Activated T-cell treated with anti-CD3 and anti-CD28 coated beads, Interleukin-2, amount 50 U/mL, for 4 hours (primary cell): ENCODE results near the gene IQSEC2. TPM values are rescaled to one million over a fixed set of nuclear protein-coding genes. Genes with fewer than 3 reads are reported as not detected.

Source experiments
- ATAC-seq, 2 donors: fragments of 200-7000 bp; cut with Tn5 transposase; one replicate each; pipeline ENCODE4 v1.10.0; 2021
- DNase-seq: peaks from one replicate; pipeline ENCODE4 v3.0.0-alpha.2; 2020
- H3K27me3 Mint-ChIP-seq: one replicate; pipeline ENCODE4 v1.8.0; 2021; ENCODE audit warnings: low read depth, mixed read lengths
- H3K36me3 Mint-ChIP-seq: one replicate; pipeline ENCODE4 v1.8.0; 2022; ENCODE audit warnings: mixed read lengths; ENCODE audit not compliant: insufficient read depth
- H3K4me1 Mint-ChIP-seq: one replicate; pipeline ENCODE4 v1.8.0; 2021; ENCODE audit warnings: low read depth, mixed read lengths
- H3K4me3 Mint-ChIP-seq: one replicate; pipeline ENCODE4 v1.8.0; 2021; ENCODE audit warnings: mild to moderate bottlenecking, moderate library complexity, mixed read lengths
- H3K9me3 Mint-ChIP-seq: one replicate; pipeline ENCODE4 v1.8.0; 2021; ENCODE audit warnings: mixed read lengths
- total RNA-seq, 3 donors: library from RNA; stranded (reverse); gene quantifications; one replicate each; pipeline ENCODE4 v1.2.1, GENCODE V29; 2021

The IQSEC2 gene
- total RNA-seq, 3 donors from 2014 or later = 0.43 to 1.2 (median 0.46) TPM

DNA sequence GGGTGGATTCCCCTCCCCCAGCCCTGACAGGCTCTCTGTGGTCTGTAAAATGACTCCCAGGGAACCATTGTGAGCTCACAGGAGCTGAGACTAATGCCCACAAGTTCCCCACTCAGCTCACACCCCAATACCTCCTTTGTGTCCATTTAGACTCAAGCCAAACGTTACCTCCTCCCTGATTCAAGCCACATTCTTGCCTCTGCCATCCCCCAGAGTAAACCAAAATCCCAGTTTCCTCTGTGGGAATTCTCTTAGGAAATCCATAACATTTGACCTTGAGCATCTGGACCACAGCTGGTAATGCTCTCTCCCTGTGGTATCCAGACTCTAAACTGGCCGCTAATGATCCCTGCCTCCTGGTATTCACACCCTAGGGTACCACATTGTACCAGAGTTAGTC is 30.1 kb downstream of the IQSEC2 start:
- H3K9me3 Mint-ChIP-seq = no peaks in the 10 kb centered on the region
- no peak for ATAC-seq
- H3K27me3 Mint-ChIP-seq = no peaks in the 10 kb centered on the region
- DNase-seq = no peak
- H3K36me3 Mint-ChIP-seq = no peaks in the 10 kb centered on the region
- no peaks in the 10 kb centered on the region for H3K4me1 Mint-ChIP-seq
- no peak overlapping the region for H3K4me3 Mint-ChIP-seq

DNA sequence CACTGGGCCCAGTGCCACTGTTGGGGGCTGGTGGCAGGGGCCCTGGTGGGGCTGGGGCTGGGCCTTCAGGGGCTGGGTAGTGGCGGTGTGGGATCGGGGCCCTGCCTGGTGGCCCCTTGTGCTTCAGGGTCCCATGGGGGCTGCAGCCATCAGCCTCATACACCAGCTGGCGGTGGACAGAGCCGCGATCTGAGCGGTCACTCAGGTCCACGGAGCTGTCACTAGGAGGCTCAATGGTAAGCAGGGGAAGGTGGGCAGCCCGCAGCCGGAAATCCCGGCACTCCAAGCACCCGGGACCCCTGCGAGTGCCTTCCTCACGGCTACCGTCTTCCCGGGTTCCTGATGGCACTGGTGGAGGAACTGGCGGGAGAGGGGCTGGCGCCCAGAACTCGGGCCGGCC is 30.8 kb downstream of the IQSEC2 start:
- no peaks in the 10 kb centered on the region for H3K36me3 Mint-ChIP-seq
- DNase-seq = no peak
- ATAC-seq = no peak

GRCh38 chrX:53249408-53250042 is 31.9 kb downstream of the IQSEC2 start:
- Mint-ChIP-seq H3K4me1 (no peaks in the 10 kb centered on the region), H3K4me3 (no peak overlapping the region), H3K9me3 (no peaks in the 10 kb centered on the region), H3K36me3 (no peaks in the 10 kb centered on the region), H3K27me3 (no peaks in the 10 kb centered on the region)
- ATAC-seq (no peak), DNase-seq (no peak)

More for the DNA sequence above, 30.8 kb downstream of the IQSEC2 start:
- H3K27me3 Mint-ChIP-seq = no peaks in the 10 kb centered on the region
- no peaks in the 10 kb centered on the region for H3K4me1 Mint-ChIP-seq
- no peaks in the 10 kb centered on the region for H3K9me3 Mint-ChIP-seq
- H3K4me3 Mint-ChIP-seq = no peak overlapping the region

DNA sequence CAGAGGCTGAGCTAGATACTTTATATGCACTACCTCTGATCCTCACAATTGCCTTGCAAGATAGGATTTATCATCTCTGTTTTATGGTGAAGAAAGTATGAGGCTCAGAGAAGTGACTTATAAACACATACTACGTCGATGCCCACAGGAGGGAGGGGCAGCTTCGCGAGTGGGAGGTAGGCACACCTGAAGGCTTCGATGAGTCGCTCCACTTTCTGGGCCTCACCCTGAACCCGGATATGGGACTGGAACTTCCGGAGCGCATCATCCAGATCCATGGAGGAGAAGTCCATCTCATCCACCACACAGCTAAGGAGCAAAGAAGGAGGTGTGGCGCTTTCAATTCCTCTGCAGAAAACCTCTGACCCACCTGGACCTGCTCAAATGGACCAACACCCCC is 33.5 kb downstream of the IQSEC2 start:
- H3K4me3 Mint-ChIP-seq = no peak overlapping the region

DNA sequence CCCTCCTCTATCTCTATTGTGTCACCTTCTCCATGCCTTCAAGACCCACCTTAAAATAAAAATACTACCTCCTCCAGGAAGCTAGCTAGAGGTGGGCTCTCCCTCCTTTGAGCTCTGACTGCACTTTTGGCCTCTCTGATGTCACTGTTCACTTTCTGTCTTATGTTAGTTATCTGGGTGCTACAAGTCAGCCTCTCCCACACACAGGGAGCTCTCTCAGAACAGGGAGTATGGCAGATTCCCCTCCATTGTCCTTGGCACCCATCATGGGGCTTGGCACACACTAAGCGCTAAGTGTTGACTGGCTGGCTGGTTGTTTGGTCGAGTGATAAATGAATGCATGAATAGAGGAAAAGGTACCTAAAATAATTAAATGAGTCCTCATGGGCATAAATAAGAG is 35.2 kb downstream of the IQSEC2 start:
- no peak overlapping the region for H3K4me3 Mint-ChIP-seq
- H3K36me3 Mint-ChIP-seq = no peaks in the 10 kb centered on the region
- ATAC-seq (no peak), DNase-seq (no peak)
- no peaks in the 10 kb centered on the region for H3K9me3 Mint-ChIP-seq
- no peaks in the 10 kb centered on the region for H3K4me1 Mint-ChIP-seq
- no peaks in the 10 kb centered on the region for H3K27me3 Mint-ChIP-seq

More for the DNA sequence above, 33.5 kb downstream of the IQSEC2 start:
- Mint-ChIP-seq H3K4me1 (no peaks in the 10 kb centered on the region), H3K9me3 (no peaks in the 10 kb centered on the region), H3K36me3 (no peaks in the 10 kb centered on the region), H3K27me3 (no peaks in the 10 kb centered on the region)
- no peak for DNase-seq
- no peak for ATAC-seq

DNA sequence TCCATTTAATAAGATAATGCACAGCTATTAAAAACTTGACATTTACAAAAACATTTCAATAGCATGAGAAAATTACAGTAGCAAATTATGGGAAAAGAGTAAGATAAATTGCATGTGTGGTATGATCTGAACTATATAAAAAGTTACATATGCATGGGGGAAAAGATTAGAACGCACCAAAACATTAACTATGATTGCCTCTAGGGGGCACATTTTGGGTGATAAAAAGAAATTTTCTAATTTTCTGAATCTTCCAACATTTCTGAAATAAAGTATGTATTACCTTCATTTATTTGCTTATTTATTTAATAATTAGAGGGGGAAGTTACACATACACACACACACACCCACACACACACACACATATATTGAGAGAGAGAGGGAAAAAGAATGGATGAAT is 36.8 kb downstream of the IQSEC2 start:
- H3K4me3 Mint-ChIP-seq = no peak overlapping the region
- no peaks in the 10 kb centered on the region for H3K27me3 Mint-ChIP-seq
- no peaks in the 10 kb centered on the region for H3K36me3 Mint-ChIP-seq
- ATAC-seq = no peak
- H3K9me3 Mint-ChIP-seq = no peaks in the 10 kb centered on the region
- no peak for DNase-seq
- no peaks in the 10 kb centered on the region for H3K4me1 Mint-ChIP-seq

- H3K9me3 Mint-ChIP-seq = no peaks in the 10 kb centered on the region
- no peak for DNase-seq
- no peaks in the 10 kb centered on the region for H3K36me3 Mint-ChIP-seq
- ATAC-seq = no peak
- H3K4me1 Mint-ChIP-seq = peaks cover 5% of the 10 kb centered on the region
- H3K27me3 Mint-ChIP-seq = no peaks in the 10 kb centered on the region
- no peak overlapping the region for H3K4me3 Mint-ChIP-seq
Measured at GRCh38 chrX:53242310-53242709, 39.1 kb downstream of the IQSEC2 start.

GRCh38 chrX:53241558-53241957 is 39.8 kb downstream of the IQSEC2 start:
- no peaks in the 10 kb centered on the region for H3K27me3 Mint-ChIP-seq
- H3K4me3 Mint-ChIP-seq = no peak overlapping the region
- H3K4me1 Mint-ChIP-seq = peaks cover 5% of the 10 kb centered on the region
- no peaks in the 10 kb centered on the region for H3K36me3 Mint-ChIP-seq
- ATAC-seq = no peak
- DNase-seq = no peak
- H3K9me3 Mint-ChIP-seq = no peaks in the 10 kb centered on the region

- Mint-ChIP-seq H3K4me3 (no peak overlapping the region), H3K4me1 (peaks cover 5% of the 10 kb centered on the region), H3K9me3 (no peaks in the 10 kb centered on the region), H3K27me3 (no peaks in the 10 kb centered on the region), H3K36me3 (no peaks in the 10 kb centered on the region)
- ATAC-seq (peak; percentile 66 to 81), DNase-seq (peak; percentile 69)
Measured at GRCh38 chrX:53239474-53239873, 41.9 kb downstream of the IQSEC2 start.

GRCh38 chrX:53237056-53237455 is 44.3 kb downstream of the IQSEC2 start:
- no peaks in the 10 kb centered on the region for H3K27me3 Mint-ChIP-seq

DNA sequence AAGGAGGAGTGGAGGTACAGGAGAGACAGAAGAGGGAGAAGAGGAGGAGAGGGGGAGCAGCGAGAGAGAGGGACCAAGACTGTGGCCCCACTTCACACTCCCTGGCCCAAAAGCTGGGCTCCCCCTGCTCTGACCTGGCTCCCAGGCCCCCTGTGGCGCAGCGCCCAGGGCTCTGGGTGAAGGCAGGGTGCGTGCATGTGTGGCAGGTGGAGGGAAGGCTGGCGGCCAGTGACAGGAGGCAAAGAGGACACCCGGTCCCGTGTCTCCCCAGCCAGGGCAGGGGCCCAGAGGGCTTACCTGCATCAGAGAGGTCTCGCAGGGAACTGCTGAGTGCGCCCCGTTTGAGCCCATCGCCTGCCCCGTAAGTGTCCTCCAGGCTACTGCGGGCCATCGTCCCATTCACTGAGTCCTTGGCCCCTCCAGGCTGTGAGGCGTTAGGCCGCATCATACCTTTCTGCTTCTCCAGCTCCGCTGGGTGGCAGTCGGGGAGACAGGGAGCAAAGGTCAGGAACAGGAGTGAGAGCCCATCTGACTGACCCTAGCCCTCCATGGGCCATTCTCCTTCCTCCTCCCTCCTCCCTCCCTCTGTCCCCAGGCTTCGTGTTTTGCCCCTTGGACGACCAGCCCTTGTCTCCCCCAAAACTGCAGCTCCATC is 45.2 kb downstream of the IQSEC2 start:
- Mint-ChIP-seq H3K4me1 (peaks cover 5% of the 10 kb centered on the region), H3K9me3 (no peaks in the 10 kb centered on the region), H3K27me3 (peaks cover under 1% of the 10 kb centered on the region), H3K36me3 (no peaks in the 10 kb centered on the region), H3K4me3 (no peak overlapping the region)
- ATAC-seq = no peak
- no peak for DNase-seq

More at GRCh38 chrX:53237056-53237455, 44.3 kb downstream of the IQSEC2 start:
- no peak for ATAC-seq
- Mint-ChIP-seq H3K36me3 (no peaks in the 10 kb centered on the region), H3K4me3 (no peak overlapping the region), H3K9me3 (no peaks in the 10 kb centered on the region), H3K4me1 (peaks cover 5% of the 10 kb centered on the region)
- no peak for DNase-seq

- DNase-seq = no peak
- no peak overlapping the region for H3K4me3 Mint-ChIP-seq
- no peaks in the 10 kb centered on the region for H3K9me3 Mint-ChIP-seq
- H3K4me1 Mint-ChIP-seq = peaks cover 5% of the 10 kb centered on the region
- ATAC-seq = no peak
- H3K27me3 Mint-ChIP-seq = peaks cover 3% of the 10 kb centered on the region
- H3K36me3 Mint-ChIP-seq = no peaks in the 10 kb centered on the region
Measured at GRCh38 chrX:53235566-53235965, 45.8 kb downstream of the IQSEC2 start.

- Mint-ChIP-seq H3K27me3 (peaks cover 3% of the 10 kb centered on the region), H3K4me1 (peaks cover 5% of the 10 kb centered on the region), H3K36me3 (no peaks in the 10 kb centered on the region), H3K4me3 (no peak overlapping the region), H3K9me3 (no peaks in the 10 kb centered on the region)
- no peak for ATAC-seq
- no peak for DNase-seq
Measured at GRCh38 chrX:53234484-53234883, 46.9 kb downstream of the IQSEC2 start.

GRCh38 chrX:53233536-53233935 is 47.8 kb downstream of the IQSEC2 start:
- Mint-ChIP-seq H3K4me3 (no peak overlapping the region), H3K9me3 (no peaks in the 10 kb centered on the region), H3K4me1 (no peaks in the 10 kb centered on the region), H3K27me3 (peaks cover 3% of the 10 kb centered on the region), H3K36me3 (no peaks in the 10 kb centered on the region)
- DNase-seq (no peak), ATAC-seq (no peak)

GRCh38 chrX:53230116-53230515 is 51.3 kb downstream of the IQSEC2 start:
- DNase-seq (no peak), ATAC-seq (no peak)
- Mint-ChIP-seq H3K27me3 (peaks cover 3% of the 10 kb centered on the region), H3K4me3 (no peak overlapping the region), H3K9me3 (no peaks in the 10 kb centered on the region), H3K4me1 (peaks cover 1% of the 10 kb centered on the region), H3K36me3 (no peaks in the 10 kb centered on the region)
